ENCODE data around the gene STIM1.

The STIM1 gene

DNA sequence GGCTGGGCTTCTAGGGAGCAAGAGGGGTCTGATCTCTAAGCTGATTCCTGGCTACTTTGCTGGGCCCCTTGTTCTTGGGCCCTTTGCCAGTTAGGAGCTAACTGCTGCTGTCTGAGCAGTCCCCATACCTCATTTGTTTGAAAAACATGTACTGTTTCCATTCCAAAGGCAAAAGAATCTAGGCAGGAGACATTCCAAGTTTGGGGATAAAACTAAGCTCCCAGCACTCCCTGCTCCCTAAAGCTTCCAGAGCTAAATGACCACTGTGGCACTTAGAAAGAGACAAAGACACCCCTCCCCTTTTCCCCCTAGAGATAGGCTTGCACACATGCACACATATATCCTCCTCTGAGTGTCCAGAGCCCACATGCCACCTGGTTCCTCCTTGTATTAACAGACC is 216.4 kb downstream of the STIM1 start:
- no peak for DNase-seq

DNA sequence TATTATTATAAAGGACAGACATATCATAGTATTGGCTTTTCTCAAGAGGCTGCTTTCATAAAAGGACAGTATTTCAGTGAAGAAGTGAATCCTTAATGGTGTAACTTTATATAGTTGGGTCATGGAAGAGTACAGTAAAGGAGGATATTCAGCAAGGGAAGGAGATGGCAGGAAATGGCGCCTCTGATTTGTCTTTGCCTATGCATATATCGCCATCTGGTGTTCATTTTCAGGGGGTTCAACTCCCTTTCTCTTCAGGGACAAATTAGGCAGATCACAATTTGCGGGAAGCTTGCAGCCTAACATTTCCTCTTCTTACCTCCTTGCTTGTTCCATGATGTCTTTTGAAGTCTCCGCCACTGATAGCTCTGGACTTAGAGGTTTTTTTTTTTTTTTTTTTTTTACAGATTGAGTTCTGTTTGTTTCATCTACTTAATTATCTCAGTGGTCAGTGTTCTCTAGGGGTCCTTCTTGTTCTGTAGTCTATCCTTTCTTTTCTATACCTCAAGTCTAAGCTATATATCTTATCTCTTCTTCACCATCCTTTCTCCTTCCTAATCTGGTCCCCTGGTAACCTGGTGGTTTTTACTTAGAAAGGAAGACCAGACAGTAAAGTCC is 217.3 kb downstream of the STIM1 start:
- peak in 4 of 5 donors; percentile 40 to 72 (median 49) for DNase-seq

DNA sequence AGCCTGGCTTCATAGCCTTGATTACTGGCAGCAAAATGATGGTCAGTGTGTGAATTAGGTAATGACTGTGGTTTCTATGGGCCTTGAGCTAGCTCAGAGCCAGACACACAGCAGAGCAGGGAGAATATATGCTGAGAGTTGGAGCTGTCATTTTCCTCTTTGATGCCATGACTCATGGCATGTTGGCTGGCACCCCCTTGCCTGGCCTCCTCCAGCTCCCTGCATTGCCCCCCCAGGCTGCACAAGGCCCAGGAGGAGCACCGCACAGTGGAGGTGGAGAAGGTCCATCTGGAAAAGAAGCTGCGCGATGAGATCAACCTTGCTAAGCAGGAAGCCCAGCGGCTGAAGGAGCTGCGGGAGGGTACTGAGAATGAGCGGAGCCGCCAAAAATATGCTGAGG is 218.8 kb downstream of the STIM1 start:
- DNase-seq, result no peak

DNA sequence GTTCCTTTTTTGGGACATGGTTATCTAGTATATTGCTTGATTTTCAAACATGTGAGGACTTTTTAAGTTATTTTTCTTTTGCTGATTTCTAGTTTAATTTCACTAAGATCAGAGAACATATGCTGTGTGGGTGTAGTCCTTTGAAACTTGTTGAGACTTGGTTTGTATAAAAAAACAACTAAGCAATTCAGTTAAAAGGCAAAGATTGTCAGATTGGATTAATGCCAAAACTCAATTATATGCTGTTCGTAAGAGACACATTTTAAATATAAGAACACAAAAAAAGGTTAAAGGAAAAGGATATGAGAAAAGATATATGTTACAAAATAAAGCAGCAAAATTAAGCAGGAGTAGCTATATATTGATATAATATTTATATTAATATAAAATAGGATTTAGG is 221.3 kb downstream of the STIM1 start:
- no peak for DNase-seq

DNA sequence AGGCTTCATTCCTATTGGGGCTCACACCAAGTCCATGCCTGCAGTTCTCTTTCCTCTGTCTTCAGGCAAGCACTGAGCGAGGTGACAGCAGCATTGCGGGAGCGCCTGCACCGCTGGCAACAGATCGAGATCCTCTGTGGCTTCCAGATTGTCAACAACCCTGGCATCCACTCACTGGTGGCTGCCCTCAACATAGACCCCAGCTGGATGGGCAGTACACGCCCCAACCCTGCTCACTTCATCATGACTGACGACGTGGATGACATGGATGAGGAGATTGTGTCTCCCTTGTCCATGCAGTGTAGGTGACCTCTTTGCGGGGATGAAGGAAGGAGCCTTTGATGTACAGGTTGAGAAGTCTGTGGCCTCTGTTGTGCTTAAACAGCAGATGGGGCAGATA is 227.7 kb downstream of the STIM1 start:
- no peak for DNase-seq

DNA sequence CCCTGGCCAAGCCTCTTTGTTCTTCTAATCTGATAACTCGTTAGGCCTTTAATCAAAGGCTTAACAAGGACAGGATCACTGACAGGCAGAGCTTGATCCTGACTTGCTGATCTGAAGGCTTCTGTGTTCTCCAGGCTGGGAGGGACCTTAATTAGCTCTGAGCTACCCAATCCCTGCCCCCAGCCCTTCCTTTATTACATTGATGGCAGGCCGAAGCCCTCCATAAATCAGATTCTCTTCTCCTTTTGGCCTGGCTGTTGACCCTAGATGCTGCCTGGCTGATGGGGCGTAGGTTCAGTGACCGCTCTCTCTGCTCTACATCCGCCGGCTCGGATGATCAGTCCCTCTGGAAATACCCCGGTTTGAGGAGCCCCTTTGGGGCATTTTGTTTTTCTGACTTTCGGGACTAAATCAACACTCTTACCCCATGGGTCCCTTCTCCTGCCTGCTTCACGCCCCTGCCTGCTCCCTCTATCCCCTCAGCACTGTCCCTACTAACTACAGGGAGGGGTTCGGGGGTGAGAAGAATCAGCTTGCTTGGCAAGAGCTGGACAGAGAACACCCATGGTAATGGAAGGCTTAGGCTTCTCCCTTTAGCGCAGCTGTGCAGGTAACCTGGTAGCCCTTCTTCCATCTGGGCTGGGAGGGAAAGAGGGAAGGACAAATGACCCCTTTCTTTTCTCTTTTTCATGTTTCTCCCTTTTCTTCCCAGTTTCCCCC is 229.1 kb downstream of the STIM1 start:
- DNase-seq, result no peak

DNA sequence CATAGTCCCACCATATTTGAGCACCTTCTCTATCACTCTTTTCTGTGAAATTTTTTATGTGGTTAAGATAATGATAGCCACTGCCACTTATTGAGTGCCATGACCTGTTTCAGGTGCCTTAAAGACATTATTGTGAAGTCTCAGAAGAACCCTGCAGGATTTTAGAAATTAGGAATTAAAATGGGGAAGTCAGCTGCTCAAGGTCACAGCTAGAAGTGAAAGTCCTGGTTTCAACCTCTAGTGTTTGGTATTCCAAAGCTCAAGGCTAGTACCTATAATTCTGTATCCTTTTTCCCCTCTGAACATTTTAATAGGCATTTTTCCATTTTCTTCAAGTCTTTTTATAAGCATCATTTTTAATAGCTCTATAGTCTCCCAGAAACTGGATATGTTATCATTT is 230.1 kb downstream of the STIM1 start:
- DNase-seq, result no peak

DNA sequence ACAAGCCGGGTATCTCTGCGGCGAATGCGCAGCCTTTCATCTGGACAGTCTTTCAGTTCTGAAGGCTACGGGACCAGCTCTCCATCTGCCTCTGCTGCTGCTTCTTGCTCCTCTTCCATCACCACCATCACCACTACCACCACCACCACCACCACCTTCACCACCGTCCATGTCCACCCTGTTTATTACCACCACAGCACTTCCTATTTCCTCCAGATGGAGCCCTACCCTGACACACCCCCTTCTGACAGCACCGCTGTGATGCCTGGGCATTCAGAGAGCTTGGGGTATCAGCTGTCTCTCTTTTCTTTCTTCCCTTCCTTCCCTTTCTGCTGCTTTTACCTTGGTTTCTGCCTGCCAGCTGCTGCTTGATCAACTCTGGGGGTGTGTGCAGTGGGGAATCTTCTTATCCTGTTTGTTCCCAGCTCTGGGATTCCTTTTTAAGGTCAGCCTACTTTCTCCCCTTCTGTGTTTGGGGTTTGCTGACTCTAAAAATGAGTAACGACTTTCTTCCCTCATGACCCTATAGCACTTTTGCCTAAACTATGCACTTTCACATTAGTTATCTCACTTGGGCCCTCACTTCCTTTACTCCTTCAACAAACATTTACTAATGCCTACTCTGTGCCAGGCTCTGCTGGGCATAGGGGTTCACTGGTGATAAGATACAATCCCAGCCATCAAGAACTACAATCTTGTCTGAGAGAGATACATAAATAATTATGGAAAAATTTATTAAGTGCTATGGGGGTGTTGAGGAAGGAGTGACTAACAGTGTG is 231.3 kb downstream of the STIM1 start:
- DNase-seq, result no peak

DNA sequence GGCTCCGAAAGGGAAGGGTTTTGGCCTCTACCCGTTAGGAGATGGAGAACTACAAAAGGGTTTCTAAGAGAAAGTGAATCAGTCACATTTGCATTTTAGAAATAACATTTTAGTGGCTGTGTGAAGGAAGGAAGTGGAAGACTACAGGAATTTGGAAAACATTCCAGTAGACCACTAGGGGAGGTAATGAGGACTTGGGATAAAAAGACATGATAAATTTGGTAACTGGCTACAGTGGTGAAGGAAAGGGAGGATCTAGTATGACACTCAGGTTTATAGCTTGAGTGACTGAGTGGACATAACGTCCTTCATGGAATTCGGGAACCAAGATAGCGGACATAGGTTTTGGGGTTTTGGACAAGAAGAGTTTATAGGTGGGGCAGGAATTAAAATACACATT is 232.1 kb downstream of the STIM1 start:
- no peak for DNase-seq

DNA sequence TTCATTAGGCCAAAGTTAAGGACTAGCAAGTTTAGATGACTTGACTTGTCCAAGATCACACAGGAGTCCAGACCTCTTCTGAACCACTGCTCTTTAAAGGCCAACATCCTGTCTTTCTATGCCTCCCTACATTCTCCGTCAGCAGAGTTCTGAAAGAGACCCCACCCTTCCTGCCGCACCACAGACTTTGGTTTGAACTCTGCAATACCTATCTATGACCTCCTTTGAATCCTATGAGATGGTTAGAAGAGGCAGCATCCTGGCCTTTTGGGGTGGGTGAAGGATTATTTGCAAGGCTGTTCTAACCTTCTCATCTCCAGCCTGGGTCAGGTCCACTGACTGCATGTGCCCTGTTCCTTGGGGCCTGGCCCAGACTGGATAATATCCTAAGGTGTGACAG is 234.8 kb downstream of the STIM1 start:
- DNase-seq, result peak in 4 of 5 donors; percentile 25 to 88 (median 39)

DNA sequence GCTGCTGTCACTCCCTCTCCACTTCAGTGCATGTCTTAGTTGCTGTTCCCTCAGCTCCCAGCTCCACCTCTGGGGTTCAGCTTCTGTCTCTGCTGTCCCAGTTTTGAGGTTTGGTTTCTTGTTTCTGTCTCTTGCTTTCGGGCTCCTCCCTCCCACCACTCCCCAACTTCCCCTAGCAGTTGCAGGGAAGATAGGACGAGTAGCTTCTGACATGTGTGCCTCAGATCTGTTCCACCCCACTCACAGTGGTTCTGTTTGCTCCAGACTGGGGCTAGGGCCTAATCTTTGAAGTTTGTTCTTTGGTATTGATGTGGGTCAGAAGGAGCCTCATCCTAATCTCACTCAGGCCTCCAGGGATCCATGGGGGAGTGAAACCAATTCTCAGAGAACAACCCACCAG is 236.6 kb downstream of the STIM1 start:
- peak in 1 of 5 donors; percentile 54 for DNase-seq

DNA sequence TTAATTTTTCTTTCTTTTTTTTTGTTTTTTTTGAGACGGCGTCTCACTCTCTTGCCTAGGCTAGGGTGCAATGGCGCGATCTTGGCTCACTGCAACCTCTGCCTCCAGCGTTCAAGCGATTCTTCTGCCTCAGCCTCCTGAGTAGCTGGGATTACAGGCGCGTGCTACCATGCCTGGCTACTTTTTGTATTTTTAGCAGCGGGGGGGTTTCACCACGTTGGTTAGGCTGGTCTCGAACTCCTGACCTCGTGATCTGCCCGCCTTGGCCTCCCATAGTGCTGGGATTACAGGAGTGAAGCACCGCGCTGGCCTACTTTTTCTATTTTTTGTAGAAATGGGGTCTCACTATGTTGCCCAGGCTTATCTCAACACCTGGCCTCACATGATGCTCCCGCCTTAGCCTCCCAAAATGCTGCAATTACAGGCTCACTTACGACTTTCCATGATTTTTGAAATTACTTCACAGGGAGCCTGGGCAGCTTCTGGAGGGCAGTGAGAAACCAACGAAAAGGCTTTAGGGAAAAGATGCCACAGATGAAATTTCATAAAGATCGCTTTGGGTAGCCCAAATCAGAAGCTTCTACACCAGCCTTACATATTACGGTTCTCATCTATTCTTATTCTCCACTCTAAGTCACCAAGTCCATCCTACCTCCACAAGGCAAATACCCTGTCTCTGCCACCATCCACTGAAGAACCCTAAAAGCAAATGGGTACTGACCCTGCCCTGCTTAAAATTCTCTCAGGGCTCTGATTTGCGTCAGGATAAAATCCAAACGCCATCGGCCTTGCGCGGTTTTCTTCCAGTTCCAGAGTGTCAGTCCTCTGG is 238.3 kb downstream of the STIM1 start:
- DNase-seq, result no peak

DNA sequence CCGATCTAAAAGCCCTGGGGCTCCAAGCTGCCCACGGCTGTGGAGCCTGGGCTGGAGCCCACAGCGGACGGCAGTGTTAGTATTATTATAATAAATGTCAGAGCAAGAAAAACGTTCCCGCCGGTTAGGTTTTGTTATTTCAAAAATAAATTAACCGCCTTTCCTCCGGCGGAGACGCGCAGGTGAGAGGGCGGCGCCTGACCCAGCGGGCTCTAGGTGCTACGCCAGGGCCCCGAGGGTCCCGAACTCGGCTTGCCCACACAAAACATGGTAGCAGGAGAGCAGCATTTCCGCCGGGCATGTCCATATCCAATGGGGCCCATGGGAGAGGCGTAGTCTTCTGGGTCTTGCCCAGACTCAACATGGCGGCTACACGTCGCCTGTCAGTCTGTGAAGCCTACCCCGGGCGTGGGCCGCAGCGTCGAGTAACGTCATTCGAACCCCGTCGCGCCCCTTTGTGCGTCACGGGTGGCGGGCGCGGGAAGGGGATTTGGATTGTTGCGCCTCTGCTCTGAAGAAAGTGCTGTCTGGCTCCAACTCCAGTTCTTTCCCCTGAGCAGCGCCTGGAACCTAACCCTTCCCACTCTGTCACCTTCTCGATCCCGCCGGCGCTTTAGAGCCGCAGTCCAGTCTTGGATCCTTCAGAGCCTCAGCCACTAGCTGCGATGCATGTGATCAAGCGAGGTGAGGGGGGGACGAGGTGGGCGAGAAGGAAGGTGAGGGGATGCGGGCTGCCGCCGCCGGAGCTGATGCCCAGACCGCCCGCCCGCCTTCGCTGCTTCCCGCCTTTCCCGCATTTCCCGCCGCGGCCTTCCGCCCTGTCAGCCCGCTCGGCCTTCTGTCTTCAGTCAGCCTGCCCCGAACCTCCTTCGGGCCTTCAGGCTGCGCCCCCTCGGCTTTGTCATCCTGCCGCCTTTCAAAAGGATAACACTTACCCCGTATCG is 239.2 kb downstream of the STIM1 start, which contains the start of gene RRM1:
RRM1 (plus strand) TSS at position 452 of the 944 bp plus-strand sequence; CDS start at position 666, 214 bp downstream.
- DNase-seq, result peak; percentile 79 to 96 (median 88)

DNA sequence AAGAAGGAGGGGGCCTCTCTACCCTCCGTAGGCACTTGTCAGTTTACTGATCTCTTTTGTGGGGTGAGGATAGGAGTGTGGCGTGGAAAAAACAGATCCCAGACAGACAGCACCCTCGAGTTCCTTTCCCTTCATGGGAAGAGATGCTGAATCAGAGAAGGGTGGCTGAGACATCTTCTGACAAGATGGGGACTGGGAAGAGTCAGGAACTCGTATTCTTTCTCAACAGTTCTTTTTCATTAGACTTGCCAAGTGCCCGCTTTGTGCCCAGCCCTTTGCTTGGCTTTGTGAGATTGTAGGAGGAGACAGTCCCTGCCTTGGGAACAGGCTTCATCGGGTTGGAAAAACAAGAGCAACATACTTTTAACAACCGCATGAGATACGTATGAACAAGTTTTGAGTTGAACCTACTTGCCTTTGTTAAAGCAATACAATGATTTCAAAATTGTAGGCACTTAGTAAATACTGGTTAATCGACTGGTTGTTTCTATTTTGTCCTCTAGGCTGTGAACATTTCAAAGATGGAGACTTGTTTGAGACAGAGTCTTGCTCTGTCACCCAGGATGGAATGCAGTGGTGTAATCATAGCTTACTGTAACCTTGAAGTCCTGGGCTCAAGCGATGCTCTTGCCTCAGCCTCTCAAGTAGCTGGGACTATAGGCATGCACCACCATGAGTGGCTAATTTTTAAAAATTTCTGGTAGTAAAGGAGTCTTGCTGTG is 240.2 kb downstream of the STIM1 start:
- DNase-seq, result peak in 1 of 5 donors; percentile 48

DNA sequence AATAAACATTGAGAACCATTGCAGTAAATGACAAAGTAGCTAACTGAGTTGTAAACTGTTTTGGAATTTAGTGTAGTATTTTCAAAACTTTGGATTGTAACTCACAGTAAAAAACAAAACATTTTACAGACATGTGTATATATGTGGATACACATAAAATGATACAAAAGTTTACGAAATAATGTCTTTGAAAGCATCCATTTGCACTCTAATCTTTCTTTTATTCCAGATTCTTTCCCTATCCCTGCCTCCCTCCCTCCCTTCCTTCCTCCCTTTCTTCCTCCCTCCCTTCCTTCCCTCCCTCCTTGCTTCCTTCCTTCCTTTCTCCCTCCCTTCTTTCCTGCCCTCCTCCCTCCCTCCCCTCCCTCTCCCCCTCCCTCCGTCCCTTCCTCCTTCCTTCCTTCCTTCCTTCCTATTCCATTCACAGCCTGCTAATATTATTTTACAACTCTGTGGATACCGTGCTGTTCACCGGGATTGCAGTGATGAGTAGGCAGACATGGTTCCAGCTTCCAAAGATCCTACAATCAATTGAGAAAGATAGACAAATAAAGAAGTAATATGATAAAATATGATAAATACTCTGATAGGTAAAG is 242.7 kb downstream of the STIM1 start:
- DNase-seq, result no peak

DNA sequence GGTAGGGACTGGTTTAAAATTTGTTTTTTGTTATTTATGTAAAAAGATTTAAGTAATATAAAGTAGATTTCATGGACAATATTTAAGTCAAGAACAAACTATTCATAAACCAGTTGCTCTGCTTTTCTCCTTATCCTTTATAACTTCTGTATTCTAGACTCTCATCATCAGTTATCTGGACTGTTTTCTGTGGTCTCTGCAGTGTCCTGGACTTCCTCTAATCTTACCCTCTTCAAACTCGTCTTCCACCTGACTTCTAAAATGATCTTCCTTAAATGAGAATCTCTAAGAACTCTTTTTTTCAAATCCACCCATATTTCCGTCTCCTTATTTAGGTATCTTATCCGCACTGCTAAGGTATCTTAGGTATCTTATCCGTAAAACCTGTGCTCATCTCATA is 247.2 kb downstream of the STIM1 start:
- no peak for DNase-seq

DNA sequence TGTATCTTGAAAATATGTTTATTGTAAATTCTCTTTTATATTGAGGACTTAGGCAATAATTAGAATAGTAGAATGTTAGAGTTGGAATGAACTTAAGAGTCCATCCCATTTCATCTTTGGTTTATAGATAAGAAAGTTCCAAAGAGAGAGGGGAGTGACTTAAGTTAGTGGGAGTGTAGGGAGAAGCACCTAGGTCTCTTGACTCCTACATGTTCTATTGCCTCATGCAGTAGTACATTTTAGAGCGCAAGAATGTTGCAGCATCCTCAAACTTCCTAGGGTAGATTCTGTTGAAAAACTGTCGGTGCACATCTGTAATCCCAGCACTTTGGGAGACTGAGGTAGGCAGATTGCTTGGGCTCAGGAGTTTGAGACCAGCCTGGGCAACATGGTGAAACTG is 247.8 kb downstream of the STIM1 start:
- DNase-seq, result no peak

DNA sequence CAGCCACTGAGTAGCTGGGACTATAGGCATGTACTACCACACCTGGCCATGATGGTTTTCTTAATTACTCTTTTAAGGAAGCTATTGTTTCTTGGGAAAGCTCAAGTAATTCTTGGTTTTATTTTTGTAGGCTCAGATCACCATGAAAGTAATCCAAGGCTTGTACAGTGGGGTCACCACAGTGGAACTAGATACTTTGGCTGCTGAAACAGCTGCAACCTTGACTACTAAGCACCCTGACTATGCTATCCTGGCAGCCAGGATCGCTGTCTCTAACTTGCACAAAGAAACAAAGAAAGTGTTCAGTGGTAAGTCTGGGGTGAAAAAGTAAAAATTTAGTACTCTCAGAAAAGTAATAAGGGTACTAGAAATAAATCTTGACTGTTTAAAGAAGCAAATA is 250.5 kb downstream of the STIM1 start:
- DNase-seq, result no peak

DNA sequence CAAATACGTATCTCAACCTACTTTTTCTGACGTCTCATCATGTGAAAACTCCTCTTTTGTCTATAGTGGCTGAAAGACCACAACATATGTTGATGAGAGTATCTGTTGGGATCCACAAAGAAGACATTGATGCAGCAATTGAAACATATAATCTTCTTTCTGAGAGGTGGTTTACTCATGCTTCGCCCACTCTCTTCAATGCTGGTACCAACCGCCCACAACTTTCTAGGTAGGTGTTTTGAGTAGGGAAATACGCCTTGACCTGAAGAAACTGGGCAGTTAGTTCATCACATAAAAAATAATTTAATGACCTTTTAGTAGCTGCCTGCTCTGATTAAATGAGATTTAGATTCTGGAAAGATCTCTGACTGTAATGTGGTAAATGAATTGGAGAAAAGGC is 256.4 kb downstream of the STIM1 start:
- DNase-seq, result no peak

DNA sequence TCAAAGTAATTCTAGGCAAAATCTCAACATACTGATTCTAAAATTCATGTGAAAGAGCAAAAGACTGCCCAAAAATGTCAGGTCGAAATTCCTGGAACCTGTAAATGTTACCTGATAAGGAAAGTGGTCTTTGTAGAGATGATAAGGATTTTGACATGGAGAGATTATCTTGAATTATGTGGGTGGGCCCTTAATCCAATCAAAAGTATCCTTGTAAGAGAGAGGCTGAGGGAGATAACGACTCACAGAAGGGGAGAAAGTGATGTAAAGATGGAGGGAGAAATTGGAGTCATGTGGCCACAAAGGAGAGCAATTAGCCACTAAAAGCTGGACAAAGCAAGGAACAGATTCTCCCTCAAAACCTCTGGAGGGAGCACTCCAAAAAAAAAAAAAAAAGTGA is 259.7 kb downstream of the STIM1 start:
- no peak for DNase-seq

DNA sequence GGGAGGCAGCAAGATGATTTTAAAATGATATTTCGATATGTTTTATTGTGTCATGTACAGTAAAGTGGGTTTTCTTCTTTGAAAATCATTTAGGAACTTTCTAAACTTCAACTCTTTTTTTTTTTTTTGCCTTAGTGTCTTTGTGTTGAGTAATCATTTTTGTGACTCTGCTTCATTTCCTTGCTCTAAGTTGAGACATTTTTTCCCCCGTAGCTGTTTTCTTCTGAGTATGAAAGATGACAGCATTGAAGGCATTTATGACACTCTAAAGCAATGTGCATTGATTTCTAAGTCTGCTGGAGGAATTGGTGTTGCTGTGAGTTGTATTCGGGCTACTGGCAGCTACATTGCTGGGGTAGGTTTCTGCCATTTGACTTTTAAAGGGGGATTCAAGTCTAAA is 262.6 kb downstream of the STIM1 start:
- DNase-seq, result no peak

Data from T-helper 1 cell (primary cell).